ENCODE data around the gene DTNB. TPM values are rescaled to one million over a fixed set of nuclear protein-coding genes. Genes with fewer than 3 reads are reported as not detected.
"Not testable (repeated sequence)": the region's sequence is repeated elsewhere in the genome, so short reads cannot be mapped to it uniquely, and the experiment has no call there.

The DTNB gene
- total RNA-seq, 1 donor from 2014 or later, result 9.2 TPM

DNA sequence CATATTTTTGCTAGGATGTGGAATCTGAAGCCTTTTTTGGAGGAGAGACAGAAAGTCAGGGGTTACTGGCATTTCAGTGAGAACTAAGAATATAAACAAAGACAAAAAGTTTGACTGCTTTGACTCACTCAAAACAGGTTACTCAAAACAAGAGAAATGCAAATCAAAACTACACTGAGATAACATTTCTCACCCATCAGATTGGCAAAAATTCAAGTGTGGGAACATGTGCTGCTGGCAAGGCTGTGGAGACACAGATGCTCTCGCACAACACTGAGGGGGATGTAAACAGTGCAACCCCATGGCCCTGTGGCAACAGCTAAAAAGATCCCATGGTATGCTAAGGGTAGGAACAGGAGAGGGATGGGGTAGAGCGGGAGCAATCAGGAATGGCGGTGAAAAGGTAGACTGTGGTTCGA, 86.6 kb downstream of the DTNB start:
- DNase-seq, result no peak

DNA sequence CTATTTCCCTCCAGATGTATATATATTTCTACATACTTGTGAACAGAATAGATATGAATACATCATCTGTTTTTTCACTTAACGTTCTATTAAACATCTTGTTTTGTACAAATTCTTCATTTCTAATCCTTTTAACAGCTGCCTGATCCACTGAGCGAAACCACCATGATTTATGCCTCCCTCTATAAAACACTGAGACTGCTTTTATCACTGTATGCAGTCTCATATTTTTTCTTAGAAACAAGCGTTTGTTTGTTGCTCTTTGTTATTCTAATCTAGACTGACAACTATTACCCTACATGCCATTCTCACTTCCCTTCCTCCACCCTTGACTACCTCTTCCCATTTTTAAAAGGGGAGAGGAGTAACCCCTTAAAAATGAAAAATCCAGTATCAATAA, 88.2 kb downstream of the DTNB start:
- DNase-seq, result no peak

DNA sequence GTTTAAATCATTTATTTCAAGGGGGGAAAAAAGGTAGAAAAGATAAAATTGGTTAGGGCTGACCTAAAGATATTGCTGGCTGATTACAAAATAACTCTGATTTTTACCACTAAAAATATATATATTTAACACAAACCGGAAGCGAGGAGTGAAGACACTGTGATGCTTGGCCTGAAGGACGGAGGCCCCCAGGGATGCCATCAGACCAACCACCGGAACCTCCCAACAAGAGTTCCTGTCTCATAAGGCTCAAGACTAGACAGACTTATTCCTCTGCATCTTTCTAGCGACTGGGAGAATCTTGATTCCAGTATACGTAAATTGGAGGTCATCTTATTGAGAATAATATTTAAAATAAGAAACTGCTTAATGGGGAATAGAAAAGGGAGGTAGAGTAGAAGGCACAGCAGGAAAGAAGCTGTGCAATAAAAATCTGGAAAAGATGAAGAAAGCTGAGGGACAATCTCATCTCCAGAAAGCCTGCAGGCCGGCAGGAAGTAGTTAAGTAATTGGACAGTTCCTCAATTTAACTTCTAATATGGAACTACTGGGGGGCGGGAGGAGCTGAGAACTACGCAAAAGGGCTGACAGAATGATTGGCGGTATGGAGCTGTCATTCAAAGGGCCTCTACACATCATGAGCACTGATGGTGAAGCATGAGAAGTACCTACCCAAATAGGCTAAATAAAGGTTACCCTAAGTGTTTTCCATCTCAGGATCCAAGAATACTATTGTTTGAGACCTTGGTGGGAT, 91.1 kb downstream of the DTNB start:
- DNase-seq, result no peak

DNA sequence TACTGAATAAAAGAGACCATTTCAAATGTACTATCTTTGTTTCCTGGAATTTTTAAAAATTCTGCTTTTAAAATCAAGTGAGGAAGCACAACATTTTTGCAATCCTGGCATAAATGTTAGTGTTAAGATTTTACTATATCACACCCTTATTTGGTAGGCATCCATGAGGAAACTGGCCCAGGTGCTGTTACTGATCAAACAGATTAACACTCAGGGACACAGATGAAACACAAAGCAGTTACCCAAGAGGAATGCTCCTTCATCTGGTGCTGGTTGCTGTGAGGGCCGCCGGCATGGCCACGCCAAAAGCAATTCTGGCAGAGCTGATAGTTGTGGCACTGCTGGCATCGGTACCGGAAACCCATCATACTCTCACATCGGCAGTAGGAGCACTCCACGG, 96.8 kb downstream of the DTNB start:
- no peak for DNase-seq

DNA sequence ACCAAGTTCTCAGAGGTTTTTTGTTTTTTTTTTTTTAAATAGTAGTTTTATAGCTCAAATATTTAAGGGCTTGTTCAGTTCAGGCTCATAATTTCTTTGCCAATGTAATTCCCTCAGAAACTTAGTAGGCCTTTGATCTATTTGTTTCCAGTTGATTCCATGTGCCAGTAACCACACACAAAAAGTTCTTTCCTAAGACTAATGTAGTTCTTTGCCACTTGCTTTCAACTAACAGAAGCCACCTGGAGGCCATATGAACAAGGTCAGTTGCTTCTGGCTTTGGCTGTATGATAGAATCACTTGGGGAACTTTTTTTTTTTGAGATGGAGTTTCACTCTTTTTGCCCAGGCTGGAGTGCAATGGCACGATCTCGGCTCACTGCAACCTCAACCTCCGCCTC, 100.7 kb downstream of the DTNB start:
- DNase-seq, result peak; percentile 15

DNA sequence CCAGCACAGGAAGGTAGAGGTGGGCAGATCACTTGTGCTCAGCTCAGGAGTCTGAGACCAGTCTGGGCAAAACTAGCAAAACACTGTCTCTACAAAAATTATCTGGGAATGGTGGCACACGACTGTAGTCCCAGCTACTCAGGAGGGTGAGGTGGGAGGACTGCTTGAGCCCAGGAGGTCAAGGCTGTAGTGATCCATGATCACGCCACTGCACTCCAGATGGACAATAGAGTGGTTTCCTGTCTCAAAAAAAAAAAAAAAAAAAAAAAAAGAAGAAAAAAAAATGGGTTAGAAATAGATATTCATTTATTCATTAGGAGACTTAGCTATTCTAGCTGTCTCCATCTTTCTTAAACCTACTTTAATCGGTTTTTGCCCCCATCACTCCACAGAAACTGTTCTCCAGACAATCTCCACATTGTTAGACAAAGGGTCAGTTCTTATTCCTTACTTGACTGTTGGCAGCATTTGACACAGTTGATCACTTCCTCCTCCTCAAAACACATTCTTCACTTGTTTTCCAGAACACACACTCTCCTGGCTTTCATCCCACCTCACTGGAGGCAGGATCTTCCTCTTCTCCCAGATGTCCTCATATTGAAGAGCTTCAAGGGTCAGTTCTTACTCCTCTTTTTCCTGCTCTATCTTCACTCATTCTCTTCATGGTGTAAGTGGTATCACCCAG, 103.1 kb downstream of the DTNB start:
- no peak for DNase-seq

DNA sequence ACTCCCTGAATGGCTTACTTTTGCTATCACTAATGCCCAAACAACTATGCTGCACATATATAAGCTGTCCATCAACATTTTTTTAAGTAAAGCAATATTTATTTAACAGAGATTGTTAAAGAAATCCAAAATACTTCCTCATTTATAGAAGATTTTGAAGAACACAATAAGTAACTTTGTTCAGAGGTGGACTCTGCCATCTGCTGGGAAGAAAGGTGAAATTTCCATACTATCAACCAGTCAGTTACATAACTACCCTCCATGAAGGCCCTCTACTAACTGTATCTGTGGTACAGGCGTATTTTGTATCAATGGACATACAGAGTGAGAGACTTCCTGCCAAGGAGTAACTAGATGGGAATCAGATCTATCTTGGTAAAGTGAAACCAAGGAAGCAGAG, 106.0 kb downstream of the DTNB start:
- peak; percentile 10 for DNase-seq

DNA sequence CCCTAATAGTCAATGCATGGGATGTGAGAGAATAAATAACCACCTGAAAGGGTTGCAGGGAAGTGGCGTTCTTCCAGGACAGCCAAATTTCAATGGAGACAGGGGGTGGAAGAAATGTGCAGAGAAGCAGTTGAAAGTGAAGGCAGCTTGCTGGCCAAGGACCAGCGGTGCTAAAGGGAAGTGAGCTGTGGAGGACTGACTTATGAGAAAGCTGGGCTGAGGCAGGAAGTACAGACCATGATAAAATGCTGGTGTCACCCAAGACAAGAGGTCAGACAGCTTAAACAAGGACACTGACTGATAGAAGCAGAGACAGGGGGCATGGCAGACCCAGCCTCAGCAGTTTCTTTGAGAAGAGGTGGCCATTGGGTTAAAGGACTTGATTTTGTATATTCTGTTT, 106.7 kb downstream of the DTNB start:
- DNase-seq, result no peak

DNA sequence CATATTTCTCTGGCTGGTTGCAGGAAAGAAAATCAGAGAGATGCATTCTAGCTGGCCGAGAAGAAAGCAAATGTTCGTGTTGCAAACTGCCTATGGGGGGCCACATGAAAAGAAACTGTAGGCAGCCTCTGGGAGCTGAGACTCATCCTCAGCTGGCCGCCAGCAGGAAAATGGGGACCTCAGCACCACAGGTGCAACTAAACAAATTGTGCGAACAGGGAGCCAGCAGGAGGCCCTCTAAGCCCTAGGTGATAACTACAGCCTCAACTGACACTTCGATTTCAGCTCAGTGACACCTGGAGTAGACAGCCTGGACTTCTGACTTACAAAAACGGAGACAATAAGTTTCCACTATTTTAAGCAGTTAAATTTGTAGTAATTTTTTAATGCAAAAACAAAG, 107.3 kb downstream of the DTNB start:
- no peak for DNase-seq

DNA sequence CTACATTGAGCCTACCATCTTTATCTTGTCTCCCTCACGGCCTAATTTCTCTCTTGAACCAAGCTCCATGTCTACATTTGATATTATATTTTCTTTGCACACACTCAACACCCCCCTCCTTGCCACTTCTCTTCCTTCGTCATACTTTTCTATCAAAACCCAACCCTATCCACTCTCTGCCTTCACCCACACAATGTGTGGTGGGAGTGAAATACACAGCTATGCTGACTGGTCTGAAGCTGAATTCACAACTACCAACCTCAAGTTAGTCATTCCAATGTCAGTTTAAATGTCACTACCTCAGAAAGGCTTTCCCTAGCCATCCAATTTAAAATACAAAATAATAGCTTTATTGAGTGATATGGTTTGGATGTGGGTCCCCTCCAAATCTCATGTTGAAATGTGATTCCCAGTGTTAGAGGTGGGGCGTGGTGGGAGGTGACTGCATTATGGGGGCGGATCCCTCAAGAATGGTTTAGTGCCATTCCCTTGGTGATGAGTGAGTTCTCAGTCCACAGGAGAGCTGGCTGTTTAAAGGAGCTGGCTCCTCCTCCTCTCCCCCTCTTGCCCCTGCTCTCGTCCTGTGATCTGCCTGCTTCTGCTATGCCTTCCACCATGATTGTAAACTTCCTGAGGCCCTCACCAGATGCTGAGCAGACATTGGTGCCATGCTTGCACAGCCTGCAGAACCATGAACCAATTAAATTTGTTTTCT, 112.1 kb downstream of the DTNB start:
- no peak for DNase-seq

DNA sequence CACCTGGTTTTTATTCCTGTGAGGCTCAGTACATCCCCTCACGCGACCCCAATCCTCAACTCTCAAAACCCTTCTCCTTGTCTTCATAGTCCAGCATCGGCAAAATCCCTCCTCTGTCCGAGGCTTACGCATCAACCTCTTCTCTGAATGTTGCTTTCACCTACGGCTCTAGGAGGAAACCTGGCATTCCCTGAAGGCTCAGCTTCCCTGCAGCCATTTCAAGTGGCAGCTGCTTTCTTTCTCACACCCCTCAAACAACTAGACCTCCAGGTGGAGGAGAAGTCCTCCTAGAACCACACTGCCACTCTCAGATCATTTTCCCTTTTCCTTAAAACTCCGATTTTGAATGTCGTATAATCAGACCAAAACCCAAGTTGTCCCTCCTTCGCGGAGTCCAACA, 114.2 kb downstream of the DTNB start:
- no peak for DNase-seq

DNA sequence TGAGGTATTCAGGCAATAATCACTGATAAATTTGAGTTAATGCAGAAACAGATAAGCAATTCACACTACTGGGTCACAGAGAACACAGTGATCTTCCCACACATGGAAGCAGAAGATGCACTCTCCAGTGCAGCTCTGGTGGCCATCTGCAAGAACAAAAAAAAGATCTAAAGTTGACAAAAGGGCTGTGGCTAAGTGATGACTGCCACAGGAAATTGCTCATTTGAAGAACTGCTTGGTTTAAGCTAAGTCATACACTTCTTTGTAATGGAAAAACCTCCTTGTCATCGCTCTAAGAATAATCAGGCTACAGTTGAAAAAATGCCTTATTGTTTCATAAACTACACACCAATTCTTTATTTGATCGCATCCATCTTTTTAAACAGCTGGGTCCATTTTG, 115.1 kb downstream of the DTNB start:
- DNase-seq, result peak; percentile 89

DNA sequence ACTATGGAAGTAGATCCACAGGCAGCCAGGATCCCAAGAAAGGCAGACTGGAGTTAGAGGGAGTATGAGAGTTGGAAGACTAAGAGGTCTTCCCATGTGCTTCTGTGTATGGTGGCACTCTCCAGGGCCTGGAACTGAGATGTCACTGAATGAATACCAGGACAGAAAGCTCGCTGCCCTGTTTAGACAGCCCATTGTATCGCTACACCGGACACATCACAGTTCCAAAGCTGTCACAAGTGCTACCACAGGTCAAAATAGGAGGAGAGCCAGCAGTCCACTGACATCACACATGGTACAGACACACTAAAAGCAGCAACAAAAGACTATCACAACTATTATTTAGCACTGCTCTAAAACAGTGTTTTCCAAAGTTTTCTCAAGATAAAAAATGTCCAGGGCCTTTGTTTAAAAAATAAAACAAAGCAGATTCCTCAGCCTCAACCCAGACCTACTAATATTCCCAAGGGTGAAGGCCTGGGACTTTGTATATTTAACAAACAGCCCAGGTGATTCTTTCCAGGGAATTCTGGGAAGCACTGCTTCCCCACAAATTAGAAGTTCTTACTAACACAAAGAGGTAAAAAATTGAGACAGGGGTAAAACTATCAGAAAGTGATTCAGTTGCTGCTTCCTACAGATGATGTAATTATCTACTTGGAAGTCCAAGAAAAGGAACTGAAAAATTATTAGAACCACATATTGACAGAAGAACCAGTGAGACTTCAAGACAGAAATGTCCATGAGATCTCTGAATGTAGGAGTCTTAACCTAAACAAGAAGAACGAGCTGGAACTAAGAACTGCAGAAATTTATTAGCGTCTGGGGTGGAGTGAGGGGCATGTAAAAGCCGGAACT, 116.0 kb downstream of the DTNB start:
- no peak for DNase-seq

DNA sequence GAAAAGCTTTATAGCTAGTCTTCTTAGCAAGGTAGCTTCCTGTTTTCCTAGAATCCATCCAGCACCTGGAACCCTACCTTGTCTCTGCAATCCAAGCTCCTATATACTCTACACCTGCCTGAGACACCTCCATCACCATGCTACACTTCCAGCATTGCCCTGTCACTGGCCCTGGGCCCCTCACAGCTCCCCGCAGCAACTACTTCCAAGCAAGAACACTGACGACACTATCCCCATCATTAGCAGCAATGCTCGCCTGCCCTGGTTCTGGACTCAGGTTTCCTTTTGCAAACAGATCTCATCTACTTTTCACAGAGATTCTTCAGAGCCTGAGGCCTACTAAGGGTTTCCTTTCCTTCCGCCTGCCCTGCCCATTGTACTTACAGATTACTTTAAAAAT, 121.1 kb downstream of the DTNB start:
- DNase-seq, result no peak

DNA sequence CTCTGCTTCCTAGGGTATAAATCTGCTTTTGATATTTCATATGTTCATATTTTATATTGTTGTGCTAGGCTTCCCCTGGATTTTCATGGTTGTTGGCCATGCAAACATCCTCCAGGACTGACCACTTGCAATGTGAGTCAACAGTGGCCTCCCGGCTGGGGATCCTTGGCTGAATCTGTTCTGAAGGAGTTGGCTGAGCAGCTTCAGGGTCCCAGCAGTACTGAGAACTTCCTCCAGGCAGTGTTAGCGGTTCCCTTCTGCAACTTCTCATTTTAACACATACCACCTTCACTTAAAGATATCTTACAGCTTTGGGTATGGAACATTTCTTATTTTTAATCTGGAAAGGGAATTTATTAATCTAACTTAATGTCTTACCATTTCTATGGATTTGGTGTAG, 122.1 kb downstream of the DTNB start:
- DNase-seq, result no peak

DNA sequence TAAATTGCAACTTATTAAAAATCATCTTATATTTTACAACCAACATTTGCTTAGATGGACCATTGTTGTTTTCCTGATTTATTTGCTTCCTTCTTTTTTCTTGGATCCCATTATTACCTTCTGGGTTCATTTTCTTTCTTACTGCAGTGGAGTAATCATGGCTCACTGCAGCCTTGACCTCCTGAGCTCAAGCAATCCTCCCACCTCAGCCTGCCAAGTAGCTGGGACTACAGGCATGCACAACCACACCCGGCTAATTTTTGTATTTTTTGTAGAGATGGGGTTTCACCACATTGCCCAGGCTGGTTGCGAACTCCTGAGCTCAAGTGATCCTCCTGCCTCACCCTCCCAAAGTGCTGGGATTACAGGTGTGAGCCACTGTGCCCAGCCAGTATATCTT, 123.8 kb downstream of the DTNB start:
- not testable (repeated sequence) for DNase-seq

DNA sequence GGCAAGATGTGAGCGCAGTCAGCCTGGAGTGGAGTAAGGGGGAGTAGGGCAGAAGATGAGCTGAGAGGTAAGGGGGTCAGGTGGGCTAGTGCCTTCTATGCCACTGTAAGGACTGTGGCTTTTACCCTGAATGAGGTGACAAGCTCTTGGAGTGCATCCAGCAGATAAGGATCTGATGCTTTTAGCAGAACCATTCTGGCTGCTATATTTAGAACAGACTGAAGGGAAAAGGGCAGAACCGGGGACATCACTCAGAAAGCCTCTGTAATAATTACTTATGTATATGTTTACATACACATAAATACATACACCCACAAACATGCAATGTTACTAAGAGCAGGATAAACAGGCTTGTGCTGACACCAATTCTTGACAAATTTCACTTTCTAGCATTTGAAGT, 124.8 kb downstream of the DTNB start:
- no peak for DNase-seq

DNA sequence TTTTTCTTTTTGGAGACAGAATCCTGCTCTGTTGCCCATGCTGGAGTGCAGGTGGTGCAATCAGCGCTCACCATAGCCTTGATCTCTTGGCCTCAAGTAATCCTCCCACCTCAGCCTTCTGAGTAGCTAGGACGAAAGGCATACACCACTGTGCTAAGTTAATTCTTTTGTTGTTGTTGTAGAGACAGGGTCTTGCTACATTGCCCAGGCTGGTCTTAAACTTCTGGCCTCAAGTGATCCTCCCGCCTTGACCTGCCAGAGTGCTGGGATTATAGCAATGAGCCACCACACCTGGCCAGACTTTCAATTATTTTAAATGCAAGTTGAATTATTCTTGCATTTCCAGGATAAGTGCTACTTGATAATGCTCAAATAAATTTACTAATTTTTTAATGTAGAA, 126.5 kb downstream of the DTNB start:
- DNase-seq, result no peak

DNA sequence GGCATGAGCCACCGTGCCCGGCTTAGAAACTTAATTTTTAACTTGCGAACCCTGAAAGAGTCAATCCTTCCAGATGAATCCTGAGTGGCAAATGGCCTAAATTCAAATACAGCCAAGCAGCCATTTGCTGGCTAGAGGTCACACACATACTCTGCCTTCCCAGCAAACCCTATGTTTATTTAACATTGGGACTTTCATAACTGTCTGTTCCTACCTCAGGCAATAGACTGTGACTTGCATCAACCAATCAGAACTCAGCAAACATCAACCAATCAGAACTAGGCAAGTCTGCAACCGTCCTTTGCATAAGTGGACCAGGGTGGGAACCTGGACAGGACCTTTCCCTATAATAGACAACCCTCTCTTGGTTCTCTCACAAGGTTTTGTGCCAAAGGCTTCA, 127.5 kb downstream of the DTNB start:
- no peak for DNase-seq

DNA sequence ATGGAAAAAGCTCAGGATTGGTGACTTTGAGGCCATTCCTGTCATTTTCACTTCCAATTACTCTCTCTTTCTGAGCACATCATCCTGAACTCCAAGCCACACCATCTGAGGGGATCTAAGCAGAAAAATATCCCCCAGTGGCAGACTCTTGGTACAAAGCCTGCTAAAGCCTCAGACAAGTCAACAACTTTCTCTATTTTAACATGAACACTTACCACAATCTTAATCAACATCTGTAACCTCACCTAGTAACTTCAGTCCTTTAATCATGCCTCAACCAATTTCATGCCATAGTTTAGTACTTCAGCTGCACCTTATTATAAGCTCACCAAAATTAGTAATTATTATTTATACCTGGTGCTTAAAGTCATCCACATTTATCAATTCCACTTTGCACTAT, 128.9 kb downstream of the DTNB start:
- no peak for DNase-seq

DNA sequence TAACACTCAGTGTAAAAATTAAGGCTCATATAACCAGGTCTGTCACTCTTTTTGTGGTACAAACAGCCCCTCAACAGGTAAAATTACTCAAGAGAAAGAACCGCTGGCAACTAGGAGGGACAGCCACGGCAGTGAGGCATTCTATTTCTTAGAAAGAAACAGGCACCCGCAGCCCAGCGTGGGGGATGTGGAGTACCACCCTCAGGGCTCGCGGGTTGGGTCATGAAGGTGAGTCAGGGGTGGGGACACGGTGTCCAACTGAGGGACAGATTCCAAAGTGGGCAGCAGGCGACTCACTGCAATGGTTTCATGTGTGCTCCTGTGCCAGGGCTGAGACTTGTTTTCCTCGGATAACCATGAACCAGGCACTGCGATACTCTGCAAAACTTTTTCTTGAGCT, 129.4 kb downstream of the DTNB start:
- no peak for DNase-seq

DNA sequence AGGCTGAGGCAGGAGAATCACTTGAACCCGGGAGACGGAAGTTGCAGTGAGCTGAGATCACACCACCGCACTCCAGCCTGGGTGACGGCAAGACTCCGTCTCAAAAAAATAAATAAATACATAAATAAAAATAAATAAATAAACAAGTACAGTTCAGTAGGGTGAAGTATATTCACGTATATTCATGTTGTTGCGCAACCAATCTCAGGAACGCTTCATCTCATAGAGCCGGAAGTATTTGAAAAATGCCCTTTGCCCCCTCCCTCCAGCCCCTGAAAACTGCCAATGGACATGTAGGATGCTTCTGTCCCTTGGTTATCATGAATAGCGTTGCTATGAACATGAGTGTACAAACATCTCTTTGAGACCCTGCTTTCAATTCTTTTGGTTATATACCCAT, 132.0 kb downstream of the DTNB start:
- no peak for DNase-seq

DNA sequence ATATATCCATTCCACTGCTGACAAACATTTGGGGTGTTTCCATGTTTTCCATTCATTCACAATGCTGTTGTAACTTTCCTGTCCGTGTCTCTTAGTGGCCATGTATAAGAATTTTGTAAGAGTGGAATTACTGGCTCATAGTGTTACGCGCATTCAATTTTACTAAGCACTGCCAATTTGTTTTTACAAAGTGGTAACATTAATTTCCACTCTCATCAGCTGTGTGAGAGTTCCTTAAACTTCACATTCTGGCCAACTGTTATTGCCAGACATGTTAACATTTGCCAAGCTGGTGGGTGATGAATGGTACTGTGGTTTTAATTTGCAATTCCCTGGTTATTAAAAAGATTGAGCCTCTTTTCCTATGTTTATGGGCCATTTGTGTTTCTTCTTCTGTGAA, 134.2 kb downstream of the DTNB start:
- peak; percentile 22 for DNase-seq
